Measurements from ENCODE around the gene ATP1A4. TPM values are rescaled to one million over a fixed set of nuclear protein-coding genes. Genes with fewer than 3 reads are reported as not detected.

Gene ATP1A4
- total RNA-seq, 1 donor from 2014 or later, result not detected

DNA sequence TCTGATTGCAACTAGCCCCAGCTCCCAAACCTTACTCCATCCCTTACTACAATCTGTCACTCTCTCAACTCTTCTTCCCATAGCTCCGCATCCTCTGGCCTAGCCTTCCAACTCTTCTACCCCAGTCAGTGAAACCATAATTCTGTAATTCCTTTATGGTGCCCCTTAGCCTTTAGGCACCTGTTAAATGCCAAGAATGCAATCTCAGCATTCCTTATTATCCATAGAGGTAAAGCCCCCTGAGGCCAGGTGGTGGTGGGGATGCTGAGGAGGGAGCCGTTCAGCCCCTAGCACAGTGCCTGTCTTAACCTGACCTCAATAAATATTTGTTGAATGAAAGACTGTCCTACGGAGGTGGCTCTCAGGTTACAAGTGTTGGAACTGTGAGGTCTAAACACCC, 21.8 kb upstream of the ATP1A4 start:
- no peak overlapping the region for H3K27ac ChIP-seq (ENCODE audit: low read depth, low read length)
- H3K9me3 ChIP-seq (ENCODE audit: insufficient read depth, low read depth, low read length), result no peaks in the 10 kb centered on the region
- H3K27ac Mint-ChIP-seq (ENCODE audit: unreplicated experiment), result peak overlapping the region; percentile 0
- no peak overlapping the region for H3K4me2 ChIP-seq (ENCODE audit: low read length)
- peaks cover 17% of the 10 kb centered on the region for H3K27me3 Mint-ChIP-seq (ENCODE audit: low read depth, unreplicated experiment)
- H3K79me2 ChIP-seq (ENCODE audit: insufficient read depth, low read length), result no peaks in the 10 kb centered on the region
- H3K9me3 Mint-ChIP-seq (ENCODE audit: unreplicated experiment), result peaks cover 3% of the 10 kb centered on the region
- peaks cover 21% of the 10 kb centered on the region for H3K4me1 ChIP-seq (ENCODE audit: insufficient read depth, low read length)
- H3K36me3 ChIP-seq (ENCODE audit: insufficient read depth, low read length), result no peaks in the 10 kb centered on the region
- TF ChIP-seq EZH2 (IDR thresholded peaks at IDR 0.05; ENCODE audit: insufficient read depth, low read length), result no peak
- TF ChIP-seq, protein P1, sequence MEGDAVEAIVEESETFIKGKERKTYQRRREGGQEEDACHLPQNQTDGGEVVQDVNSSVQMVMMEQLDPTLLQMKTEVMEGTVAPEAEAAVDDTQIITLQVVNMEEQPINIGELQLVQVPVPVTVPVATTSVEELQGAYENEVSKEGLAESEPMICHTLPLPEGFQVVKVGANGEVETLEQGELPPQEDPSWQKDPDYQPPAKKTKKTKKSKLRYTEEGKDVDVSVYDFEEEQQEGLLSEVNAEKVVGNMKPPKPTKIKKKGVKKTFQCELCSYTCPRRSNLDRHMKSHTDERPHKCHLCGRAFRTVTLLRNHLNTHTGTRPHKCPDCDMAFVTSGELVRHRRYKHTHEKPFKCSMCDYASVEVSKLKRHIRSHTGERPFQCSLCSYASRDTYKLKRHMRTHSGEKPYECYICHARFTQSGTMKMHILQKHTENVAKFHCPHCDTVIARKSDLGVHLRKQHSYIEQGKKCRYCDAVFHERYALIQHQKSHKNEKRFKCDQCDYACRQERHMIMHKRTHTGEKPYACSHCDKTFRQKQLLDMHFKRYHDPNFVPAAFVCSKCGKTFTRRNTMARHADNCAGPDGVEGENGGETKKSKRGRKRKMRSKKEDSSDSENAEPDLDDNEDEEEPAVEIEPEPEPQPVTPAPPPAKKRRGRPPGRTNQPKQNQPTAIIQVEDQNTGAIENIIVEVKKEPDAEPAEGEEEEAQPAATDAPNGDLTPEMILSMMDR (IDR thresholded peaks at IDR 0.05; ENCODE audit: insufficient read depth, low read depth, low read length), result no peak
- no peak for FAIRE-seq
- no peak overlapping the region for H3K9ac ChIP-seq (ENCODE audit: low read length)
- peaks cover 38% of the 10 kb centered on the region for H3K4me1 Mint-ChIP-seq (ENCODE audit: low read depth, unreplicated experiment)
- H3K4me3 ChIP-seq (ENCODE audit: insufficient read depth, low read depth, low read length), result no peak overlapping the region
- peaks cover 18% of the 10 kb centered on the region for H3K27me3 ChIP-seq (ENCODE audit: insufficient read depth, low read length)
- no peak overlapping the region for H3K4me3 Mint-ChIP-seq (ENCODE audit: unreplicated experiment)
- H2AFZ ChIP-seq (ENCODE audit: low read depth, low read length), result no peak overlapping the region
- peaks cover 6% of the 10 kb centered on the region for H3K36me3 Mint-ChIP-seq (ENCODE audit: low read depth, unreplicated experiment)
- no peaks in the 10 kb centered on the region for H4K20me1 ChIP-seq (ENCODE audit: insufficient read depth, low read length)
- DNase-seq (ENCODE audit: low read depth), result no peak

GRCh38 chr1:160129966-160130365, 21.4 kb upstream of the ATP1A4 start:
- peaks cover 18% of the 10 kb centered on the region for H3K27me3 ChIP-seq (ENCODE audit: insufficient read depth, low read length)
- H3K9me3 ChIP-seq (ENCODE audit: insufficient read depth, low read depth, low read length), result no peaks in the 10 kb centered on the region
- H3K4me1 Mint-ChIP-seq (ENCODE audit: low read depth, unreplicated experiment), result peaks cover 34% of the 10 kb centered on the region
- H3K36me3 Mint-ChIP-seq (ENCODE audit: low read depth, unreplicated experiment), result peaks cover 6% of the 10 kb centered on the region
- no peak overlapping the region for H2AFZ ChIP-seq (ENCODE audit: low read depth, low read length)
- no peak for TF ChIP-seq EZH2 (IDR thresholded peaks at IDR 0.05; ENCODE audit: insufficient read depth, low read length)
- TF ChIP-seq, protein P1 (IDR thresholded peaks at IDR 0.05; ENCODE audit: insufficient read depth, low read depth, low read length), result no peak
- H3K4me3 Mint-ChIP-seq (ENCODE audit: unreplicated experiment), result no peak overlapping the region
- no peak overlapping the region for H3K4me3 ChIP-seq (ENCODE audit: insufficient read depth, low read depth, low read length)
- no peaks in the 10 kb centered on the region for H3K79me2 ChIP-seq (ENCODE audit: insufficient read depth, low read length)
- no peak overlapping the region for H3K27ac ChIP-seq (ENCODE audit: low read depth, low read length)
- peaks cover 3% of the 10 kb centered on the region for H3K9me3 Mint-ChIP-seq (ENCODE audit: unreplicated experiment)
- FAIRE-seq, result no peak
- no peak overlapping the region for H3K27ac Mint-ChIP-seq (ENCODE audit: unreplicated experiment)
- no peaks in the 10 kb centered on the region for H4K20me1 ChIP-seq (ENCODE audit: insufficient read depth, low read length)
- peaks cover 17% of the 10 kb centered on the region for H3K4me1 ChIP-seq (ENCODE audit: insufficient read depth, low read length)
- peaks cover 18% of the 10 kb centered on the region for H3K27me3 Mint-ChIP-seq (ENCODE audit: low read depth, unreplicated experiment)
- H3K4me2 ChIP-seq (ENCODE audit: low read length), result no peak overlapping the region
- DNase-seq (ENCODE audit: low read depth), result no peak
- H3K9ac ChIP-seq (ENCODE audit: low read length), result no peak overlapping the region
- no peaks in the 10 kb centered on the region for H3K36me3 ChIP-seq (ENCODE audit: insufficient read depth, low read length)

GRCh38 chr1:160130486-160130885, 20.9 kb upstream of the ATP1A4 start:
- FAIRE-seq (no peak), DNase-seq (ENCODE audit: low read depth) (no peak)
- Histone ChIP-seq H3K9ac (ENCODE audit: low read length) (no peak overlapping the region), H3K4me2 (ENCODE audit: low read length) (no peak overlapping the region), H3K27ac (ENCODE audit: low read depth, low read length) (no peak overlapping the region), H3K9me3 (ENCODE audit: insufficient read depth, low read depth, low read length) (no peaks in the 10 kb centered on the region), H3K79me2 (ENCODE audit: insufficient read depth, low read length) (no peaks in the 10 kb centered on the region), H2AFZ (ENCODE audit: low read depth, low read length) (no peak overlapping the region), H3K36me3 (ENCODE audit: insufficient read depth, low read length) (no peaks in the 10 kb centered on the region), H3K4me3 (ENCODE audit: insufficient read depth, low read depth, low read length) (no peak overlapping the region), H4K20me1 (ENCODE audit: insufficient read depth, low read length) (no peaks in the 10 kb centered on the region), H3K4me1 (ENCODE audit: insufficient read depth, low read length) (peaks cover 12% of the 10 kb centered on the region), H3K27me3 (ENCODE audit: insufficient read depth, low read length) (peaks cover 18% of the 10 kb centered on the region)
- Mint-ChIP-seq H3K27ac (ENCODE audit: unreplicated experiment) (peak overlapping the region; percentile 15), H3K4me3 (ENCODE audit: unreplicated experiment) (no peak overlapping the region), H3K27me3 (ENCODE audit: low read depth, unreplicated experiment) (peaks cover 21% of the 10 kb centered on the region), H3K4me1 (ENCODE audit: low read depth, unreplicated experiment) (peaks cover 33% of the 10 kb centered on the region), H3K36me3 (ENCODE audit: low read depth, unreplicated experiment) (peaks cover 8% of the 10 kb centered on the region), H3K9me3 (ENCODE audit: unreplicated experiment) (peaks cover 3% of the 10 kb centered on the region)
- no peak for TF ChIP-seq EZH2 (IDR thresholded peaks at IDR 0.05; ENCODE audit: insufficient read depth, low read length)
- TF ChIP-seq, protein P1 (IDR thresholded peaks at IDR 0.05; ENCODE audit: insufficient read depth, low read depth, low read length), result no peak
